ENCODE measurements around the gene PIH1D1.

DNA sequence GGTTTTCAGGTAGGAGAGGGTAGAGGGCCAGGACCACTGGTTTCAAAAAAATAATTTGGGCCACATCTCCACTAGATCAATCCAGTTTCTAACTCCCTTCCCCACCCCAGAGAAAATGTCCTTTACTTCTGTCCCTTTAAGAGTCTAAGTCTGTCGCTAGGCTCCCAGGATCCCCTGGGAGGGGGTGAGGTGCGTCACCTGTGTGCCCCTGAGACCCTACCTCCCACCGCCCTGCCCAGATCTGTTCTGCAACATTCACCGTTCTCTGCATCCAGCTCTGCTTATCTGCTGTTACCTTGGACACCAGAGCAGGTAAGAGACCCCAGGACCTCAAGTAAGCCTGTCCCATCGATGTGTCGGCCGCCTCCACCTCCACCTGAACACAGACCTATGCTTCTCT lies 26.4 kb downstream of the PIH1D1 start, which contains the start of gene GFY:
- TF ChIP-seq, protein P1, sequence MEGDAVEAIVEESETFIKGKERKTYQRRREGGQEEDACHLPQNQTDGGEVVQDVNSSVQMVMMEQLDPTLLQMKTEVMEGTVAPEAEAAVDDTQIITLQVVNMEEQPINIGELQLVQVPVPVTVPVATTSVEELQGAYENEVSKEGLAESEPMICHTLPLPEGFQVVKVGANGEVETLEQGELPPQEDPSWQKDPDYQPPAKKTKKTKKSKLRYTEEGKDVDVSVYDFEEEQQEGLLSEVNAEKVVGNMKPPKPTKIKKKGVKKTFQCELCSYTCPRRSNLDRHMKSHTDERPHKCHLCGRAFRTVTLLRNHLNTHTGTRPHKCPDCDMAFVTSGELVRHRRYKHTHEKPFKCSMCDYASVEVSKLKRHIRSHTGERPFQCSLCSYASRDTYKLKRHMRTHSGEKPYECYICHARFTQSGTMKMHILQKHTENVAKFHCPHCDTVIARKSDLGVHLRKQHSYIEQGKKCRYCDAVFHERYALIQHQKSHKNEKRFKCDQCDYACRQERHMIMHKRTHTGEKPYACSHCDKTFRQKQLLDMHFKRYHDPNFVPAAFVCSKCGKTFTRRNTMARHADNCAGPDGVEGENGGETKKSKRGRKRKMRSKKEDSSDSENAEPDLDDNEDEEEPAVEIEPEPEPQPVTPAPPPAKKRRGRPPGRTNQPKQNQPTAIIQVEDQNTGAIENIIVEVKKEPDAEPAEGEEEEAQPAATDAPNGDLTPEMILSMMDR (IDR thresholded peaks at IDR 0.05) = no peak
- no peak for TF ChIP-seq POLR2A (IDR thresholded peaks at IDR 0.05)

All from right lobe of liver (tissue), 4 donors.